Measurements from ENCODE around the gene FOXE1. TPM values are rescaled to one million over a fixed set of nuclear protein-coding genes. Genes with fewer than 3 reads are reported as not detected.

The FOXE1 gene
- polyA plus RNA-seq, 2 donors = 3.5 to 6.5 TPM

- H3K9me3 ChIP-seq (ENCODE audit: control insufficient read depth in 2 of 2, insufficient read depth in 1 of 2, low read depth in 1 of 2, low read length in 1 of 2) = no peaks in the 10 kb centered on the region
- no peaks in the 10 kb centered on the region for H3K4me1 ChIP-seq (ENCODE audit: control insufficient read depth in 2 of 2, insufficient read depth in 2 of 2, low read length in 1 of 2)
- no peak overlapping the region for H3K27ac ChIP-seq (ENCODE audit: low read depth in 2 of 2, low read length in 1 of 2)
- WGBS, 2 donors = 77 to 78% methylated on average over 9 of the region's 9 CpGs
- H3K36me3 ChIP-seq (ENCODE audit: control insufficient read depth in 2 of 2, insufficient read depth in 2 of 2, low read length in 1 of 2) = peaks cover 0 to 2% of the 10 kb centered on the region in 2 donors
- no peaks in the 10 kb centered on the region for H3K27me3 ChIP-seq (ENCODE audit: control insufficient read depth in 1 of 2, insufficient read depth in 2 of 2, low read length in 2 of 2)
- no peak overlapping the region for H3K4me3 ChIP-seq (ENCODE audit: low read depth in 1 of 2, low read length in 2 of 2)
Measured at GRCh38 chr9:97900103-97900737, 47.2 kb downstream of the FOXE1 start.

- H3K9me3 ChIP-seq (ENCODE audit: control insufficient read depth in 2 of 2, insufficient read depth in 1 of 2, low read depth in 1 of 2, low read length in 1 of 2) = no peaks in the 10 kb centered on the region
- WGBS, 2 donors = 32 to 33% methylated on average over 5 of the region's 5 CpGs
- H3K36me3 ChIP-seq (ENCODE audit: control insufficient read depth in 2 of 2, insufficient read depth in 2 of 2, low read length in 1 of 2) = peaks cover 0 to 2% of the 10 kb centered on the region in 2 donors
- H3K27ac ChIP-seq (ENCODE audit: low read depth in 2 of 2, low read length in 1 of 2) = no peak overlapping the region
- no peak overlapping the region for H3K4me3 ChIP-seq (ENCODE audit: low read depth in 1 of 2, low read length in 2 of 2)
- H3K27me3 ChIP-seq (ENCODE audit: control insufficient read depth in 1 of 2, insufficient read depth in 2 of 2, low read length in 2 of 2) = no peaks in the 10 kb centered on the region
- no peaks in the 10 kb centered on the region for H3K4me1 ChIP-seq (ENCODE audit: control insufficient read depth in 2 of 2, insufficient read depth in 2 of 2, low read length in 1 of 2)
Measured at GRCh38 chr9:97900738-97901565, 47.9 kb downstream of the FOXE1 start.

DNA sequence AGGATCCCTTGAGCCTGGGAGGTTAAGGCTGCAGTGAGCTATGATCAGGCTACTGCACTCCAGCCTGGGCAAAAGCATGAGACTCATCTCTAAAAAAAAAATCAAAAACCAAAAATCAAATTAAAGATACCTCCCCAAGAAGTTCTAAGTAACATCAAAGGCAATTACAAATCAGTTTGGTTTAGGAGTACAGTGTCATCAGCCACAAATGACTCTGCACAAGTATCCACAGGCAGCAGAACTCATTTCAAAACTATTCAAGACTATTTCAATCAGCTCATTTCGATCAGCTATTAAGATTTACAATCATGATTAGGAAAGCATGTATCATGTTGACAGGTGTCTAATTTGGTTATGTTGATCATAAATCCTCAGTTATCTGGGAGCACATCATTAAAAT, 50.2 kb downstream of the FOXE1 start:
- no peak overlapping the region for H3K4me3 ChIP-seq (ENCODE audit: low read depth in 1 of 2, low read length in 2 of 2)
- 55 to 65% methylated on average over 1 of the region's 1 CpG for WGBS, 2 donors
- no peak overlapping the region for H3K27ac ChIP-seq (ENCODE audit: low read depth in 2 of 2, low read length in 1 of 2)
- H3K27me3 ChIP-seq (ENCODE audit: control insufficient read depth in 1 of 2, insufficient read depth in 2 of 2, low read length in 2 of 2) = no peaks in the 10 kb centered on the region
- H3K4me1 ChIP-seq (ENCODE audit: control insufficient read depth in 2 of 2, insufficient read depth in 2 of 2, low read length in 1 of 2) = no peaks in the 10 kb centered on the region
- no peaks in the 10 kb centered on the region for H3K9me3 ChIP-seq (ENCODE audit: control insufficient read depth in 2 of 2, insufficient read depth in 1 of 2, low read depth in 1 of 2, low read length in 1 of 2)
- H3K36me3 ChIP-seq (ENCODE audit: control insufficient read depth in 2 of 2, insufficient read depth in 2 of 2, low read length in 1 of 2) = peaks cover 0 to 2% of the 10 kb centered on the region in 2 donors

DNA sequence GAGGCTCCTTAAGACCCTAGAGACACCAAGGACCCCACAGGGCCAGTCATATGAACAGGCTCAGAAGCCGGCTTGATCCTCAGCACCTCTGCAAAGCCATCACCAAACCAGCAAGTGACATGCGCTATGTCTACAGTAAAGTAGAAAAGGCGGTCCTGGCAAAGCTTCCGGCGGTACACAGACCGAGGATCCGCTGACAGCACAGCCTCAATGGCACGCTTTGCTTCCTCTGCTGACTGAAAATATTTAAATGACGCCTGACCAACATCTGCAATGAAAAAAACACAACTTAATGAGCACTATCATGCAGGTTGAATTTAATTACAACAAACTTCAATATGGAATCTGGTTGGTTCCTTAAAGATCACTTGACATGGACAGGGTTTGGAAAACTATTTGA, 51.7 kb downstream of the FOXE1 start:
- H3K9me3 ChIP-seq (ENCODE audit: control insufficient read depth in 2 of 2, insufficient read depth in 1 of 2, low read depth in 1 of 2, low read length in 1 of 2) = no peaks in the 10 kb centered on the region
- no peak overlapping the region for H3K4me3 ChIP-seq (ENCODE audit: low read depth in 1 of 2, low read length in 2 of 2)
- H3K27me3 ChIP-seq (ENCODE audit: control insufficient read depth in 1 of 2, insufficient read depth in 2 of 2, low read length in 2 of 2) = no peaks in the 10 kb centered on the region
- peaks cover 0 to 5% of the 10 kb centered on the region in 2 donors for H3K36me3 ChIP-seq (ENCODE audit: control insufficient read depth in 2 of 2, insufficient read depth in 2 of 2, low read length in 1 of 2)
- 84 to 91% methylated on average over 9 of the region's 9 CpGs for whole genome bisulfite sequencing, 2 donors
- no peak overlapping the region for H3K27ac ChIP-seq (ENCODE audit: low read depth in 2 of 2, low read length in 1 of 2)
- no peaks in the 10 kb centered on the region for H3K4me1 ChIP-seq (ENCODE audit: control insufficient read depth in 2 of 2, insufficient read depth in 2 of 2, low read length in 1 of 2)

DNA sequence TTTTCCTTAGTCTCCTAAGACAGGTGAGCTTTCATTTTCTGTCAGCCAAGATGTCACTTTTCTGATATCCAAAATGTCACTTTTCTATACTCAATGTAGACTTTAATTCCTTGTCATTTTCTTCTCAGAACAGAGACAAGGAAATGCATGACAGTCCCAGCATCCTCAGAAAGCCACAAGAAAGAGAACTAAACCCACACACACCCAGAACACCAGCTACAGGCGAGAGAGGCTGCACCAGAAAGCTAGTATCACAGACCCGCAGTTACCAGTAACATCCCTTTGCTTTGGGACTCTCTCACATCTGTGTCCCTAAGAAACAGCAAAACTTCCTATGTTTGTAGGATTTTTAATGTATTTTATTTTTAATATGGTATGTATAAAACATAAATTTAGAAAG, 52.2 kb downstream of the FOXE1 start:
- no peak overlapping the region for H3K27ac ChIP-seq (ENCODE audit: low read depth in 2 of 2, low read length in 1 of 2)
- WGBS, 2 donors = 78 to 79% methylated on average over 2 of the region's 2 CpGs
- peaks cover 0 to 4% of the 10 kb centered on the region in 2 donors for H3K4me1 ChIP-seq (ENCODE audit: control insufficient read depth in 2 of 2, insufficient read depth in 2 of 2, low read length in 1 of 2)
- H3K4me3 ChIP-seq (ENCODE audit: low read depth in 1 of 2, low read length in 2 of 2) = no peak overlapping the region
- no peaks in the 10 kb centered on the region for H3K9me3 ChIP-seq (ENCODE audit: control insufficient read depth in 2 of 2, insufficient read depth in 1 of 2, low read depth in 1 of 2, low read length in 1 of 2)
- no peaks in the 10 kb centered on the region for H3K27me3 ChIP-seq (ENCODE audit: control insufficient read depth in 1 of 2, insufficient read depth in 2 of 2, low read length in 2 of 2)
- peaks cover 2 to 9% of the 10 kb centered on the region in 2 donors for H3K36me3 ChIP-seq (ENCODE audit: control insufficient read depth in 2 of 2, insufficient read depth in 2 of 2, low read length in 1 of 2)

Other genes with a start within 250 kb of the FOXE1 start
- gene TSTD2, start 219.9 kb upstream of the FOXE1 start, polyA plus RNA-seq = 1 to 10 TPM; 7.1 to 7.9 TPM
- 1 to 10 TPM; 6.7 to 8.1 TPM for gene NCBP1, start 219.4 kb upstream of the FOXE1 start, polyA plus RNA-seq
- 10 to 100 TPM; 13.5 to 16.3 TPM for gene XPA, start 155.9 kb upstream of the FOXE1 start, polyA plus RNA-seq
- gene TRMO, start 69.3 kb downstream of the FOXE1 start, polyA plus RNA-seq = 1 to 10 TPM; 4.3 to 8.9 TPM
- not detected for gene HEMGN, start 84.9 kb downstream of the FOXE1 start, polyA plus RNA-seq
- gene ANP32B, start 130.1 kb downstream of the FOXE1 start, polyA plus RNA-seq = 100 to 1,000 TPM in 1 of 2 donors, 10 to 100 TPM in 1; 74.5 to 116 TPM
- 10 to 100 TPM; 48.7 to 54.0 TPM for gene NANS, start 203.5 kb downstream of the FOXE1 start, polyA plus RNA-seq